OCI-LY3 (cell line): ENCODE data around the gene TMEM163.

Experiments used
- H2AFZ ChIP-seq: fragments of 200-600, 300-600 bp; shearing (Covaris generic); 2 replicates; pipeline ENCODE4 v1.6.0; 2014; ENCODE audit warnings: antibody characterized with exemption, low read depth, low read length
- H3K27ac ChIP-seq: fragments of 200-600, 300-600 bp; sonication (generic); 2 replicates; pipeline ENCODE4 v1.5.1; 2014; ENCODE audit warnings: mild to moderate bottlenecking, low read length, moderate library complexity, mixed read lengths
- H3K27me3 ChIP-seq: fragments of 200-600, 300-600 bp; sonication (generic); 2 replicates; pipeline ENCODE4 v1.6.1; 2014; ENCODE audit warnings: low read depth, low read length, mixed read lengths
- H3K36me3 ChIP-seq: fragments of 200-600, 300-600 bp; sonication (generic); replicated peaks from 2 replicates; pipeline ENCODE3; 2014; ENCODE audit warnings: low read depth, low read length, mixed read lengths
- H3K4me1 ChIP-seq: fragments of 300-600, 200-600 bp; sonication (generic); 2 replicates; pipeline ENCODE4 v1.6.1; 2014; ENCODE audit warnings: low read length, mixed read lengths
- H3K4me2 ChIP-seq: fragments of 200-600, 300-600 bp; sonication (generic); 2 replicates; pipeline ENCODE4 v1.6.1; 2014; ENCODE audit warnings: low read length, mixed read lengths
- H3K4me3 ChIP-seq: fragments of 300-600, 200-600 bp; sonication (generic); 2 replicates; pipeline ENCODE4 v1.5.1; 2014; ENCODE audit warnings: antibody characterized with exemption, mild to moderate bottlenecking, low read length, moderate library complexity
- H3K79me2 ChIP-seq: fragments of 300-600, 200-600 bp; shearing (Covaris generic); 2 replicates; pipeline ENCODE4 v1.6.1; 2014; ENCODE audit warnings: mild to moderate bottlenecking, low read length, mixed read lengths
- H3K9ac ChIP-seq: fragments of 300-600, 200-600 bp; shearing (Covaris generic); 2 replicates; pipeline ENCODE4 v1.6.0; 2014; ENCODE audit warnings: mild to moderate bottlenecking, low read length, moderate library complexity
- H3K9me3 ChIP-seq: fragments of 200-600, 300-600 bp; shearing (Covaris generic); 2 replicates; pipeline ENCODE4 v1.6.1; 2014; ENCODE audit warnings: low read length, mixed read lengths; ENCODE audit not compliant: insufficient read depth
- H4K20me1 ChIP-seq: fragments of 200-600, 300-600 bp; sonication (generic); 2 replicates; pipeline ENCODE4 v1.6.1; 2016; ENCODE audit warnings: low read length, mixed read lengths; ENCODE audit not compliant: insufficient read depth
- EZH2phosphoT487 ChIP-seq: fragments of 200-600 bp; shearing (Covaris generic); IDR thresholded peaks from 2 replicates; pipeline ENCODE4 v1.6.1; 2018; ENCODE audit warnings: antibody characterized with exemption, mixed run types, low read depth
- TF ChIP-seq, protein P1 (sequence below): fragments of 200-600, 300-600 bp; sonication (generic); IDR thresholded peaks from 2 replicates; pipeline ENCODE4 v1.5.1; 2014; ENCODE audit warnings: antibody characterized with exemption, low read length, low read depth

Gene TMEM163

GRCh38 chr2:134431838-134432434 is 286.9 kb downstream of the TMEM163 start:
- H3K27ac ChIP-seq = no peak overlapping the region
- no peaks in the 10 kb centered on the region for H3K9me3 ChIP-seq
- H4K20me1 ChIP-seq = no peaks in the 10 kb centered on the region
- no peak overlapping the region for H3K4me2 ChIP-seq
- no peaks in the 10 kb centered on the region for H3K36me3 ChIP-seq
- H3K27me3 ChIP-seq = no peaks in the 10 kb centered on the region
- H3K4me1 ChIP-seq = 0 out of 2 replicates have a peak, but pooled peaks cover 2% of the 10 kb centered on the region
- TF ChIP-seq, protein P1, sequence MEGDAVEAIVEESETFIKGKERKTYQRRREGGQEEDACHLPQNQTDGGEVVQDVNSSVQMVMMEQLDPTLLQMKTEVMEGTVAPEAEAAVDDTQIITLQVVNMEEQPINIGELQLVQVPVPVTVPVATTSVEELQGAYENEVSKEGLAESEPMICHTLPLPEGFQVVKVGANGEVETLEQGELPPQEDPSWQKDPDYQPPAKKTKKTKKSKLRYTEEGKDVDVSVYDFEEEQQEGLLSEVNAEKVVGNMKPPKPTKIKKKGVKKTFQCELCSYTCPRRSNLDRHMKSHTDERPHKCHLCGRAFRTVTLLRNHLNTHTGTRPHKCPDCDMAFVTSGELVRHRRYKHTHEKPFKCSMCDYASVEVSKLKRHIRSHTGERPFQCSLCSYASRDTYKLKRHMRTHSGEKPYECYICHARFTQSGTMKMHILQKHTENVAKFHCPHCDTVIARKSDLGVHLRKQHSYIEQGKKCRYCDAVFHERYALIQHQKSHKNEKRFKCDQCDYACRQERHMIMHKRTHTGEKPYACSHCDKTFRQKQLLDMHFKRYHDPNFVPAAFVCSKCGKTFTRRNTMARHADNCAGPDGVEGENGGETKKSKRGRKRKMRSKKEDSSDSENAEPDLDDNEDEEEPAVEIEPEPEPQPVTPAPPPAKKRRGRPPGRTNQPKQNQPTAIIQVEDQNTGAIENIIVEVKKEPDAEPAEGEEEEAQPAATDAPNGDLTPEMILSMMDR = no peak
- no peak for TF ChIP-seq EZH2phosphoT487
- H3K79me2 ChIP-seq = no peaks in the 10 kb centered on the region
- no peak overlapping the region for H2AFZ ChIP-seq
- no peak overlapping the region for H3K4me3 ChIP-seq
- H3K9ac ChIP-seq = no peak overlapping the region

DNA sequence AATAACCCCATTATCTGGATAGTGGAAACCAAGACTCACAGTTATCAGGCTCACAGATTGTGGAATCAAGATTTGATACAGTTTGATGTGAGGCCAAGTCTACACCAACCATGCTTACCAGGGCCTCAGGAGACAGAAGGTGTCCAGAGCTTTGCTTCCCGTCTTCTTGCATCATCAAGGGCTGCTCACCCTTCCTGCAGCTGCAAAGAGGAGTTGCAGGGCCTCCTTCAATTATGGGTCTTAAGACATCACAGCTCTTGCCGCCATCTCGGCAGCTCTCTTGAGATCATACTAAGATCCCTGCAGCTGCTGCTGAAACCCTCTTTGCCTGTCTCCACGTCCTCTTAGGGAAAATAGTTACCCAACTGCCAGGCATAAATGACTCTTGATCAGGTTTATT is 288.9 kb downstream of the TMEM163 start:
- H3K4me1 ChIP-seq = no peaks in the 10 kb centered on the region
- no peak overlapping the region for H3K9ac ChIP-seq
- no peak overlapping the region for H3K4me3 ChIP-seq
- TF ChIP-seq EZH2phosphoT487 = no peak
- TF ChIP-seq, protein P1 = no peak
- no peaks in the 10 kb centered on the region for H3K36me3 ChIP-seq
- H4K20me1 ChIP-seq = no peaks in the 10 kb centered on the region
- H3K9me3 ChIP-seq = no peaks in the 10 kb centered on the region
- no peaks in the 10 kb centered on the region for H3K79me2 ChIP-seq
- H2AFZ ChIP-seq = no peak overlapping the region
- no peak overlapping the region for H3K4me2 ChIP-seq
- no peaks in the 10 kb centered on the region for H3K27me3 ChIP-seq
- H3K27ac ChIP-seq = no peak overlapping the region

DNA sequence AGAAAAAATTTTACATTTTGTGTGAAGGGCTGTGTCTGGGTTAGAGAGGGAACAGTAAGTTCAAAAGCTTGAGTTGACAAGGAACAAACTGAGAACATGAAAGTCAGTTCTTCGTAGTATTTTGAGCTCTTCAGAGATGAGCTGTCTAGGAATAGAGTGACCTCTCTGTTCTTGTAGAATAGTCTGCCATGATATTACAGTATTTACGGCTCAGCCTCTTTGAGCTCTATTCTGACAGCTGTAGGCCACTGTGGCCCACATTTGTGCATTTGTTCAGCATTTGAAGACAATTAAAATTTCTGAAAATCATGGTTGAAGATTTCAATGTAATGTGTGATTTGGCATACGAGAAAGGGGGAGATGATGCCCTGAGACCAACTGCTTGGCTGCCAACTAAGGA is 292.1 kb downstream of the TMEM163 start:
- Histone ChIP-seq H3K27me3 (no peaks in the 10 kb centered on the region), H3K4me1 (no peaks in the 10 kb centered on the region), H3K36me3 (no peaks in the 10 kb centered on the region), H3K79me2 (no peaks in the 10 kb centered on the region), H3K27ac (no peak overlapping the region), H3K9ac (no peak overlapping the region), H3K4me2 (no peak overlapping the region), H3K4me3 (no peak overlapping the region), H2AFZ (no peak overlapping the region), H4K20me1 (no peaks in the 10 kb centered on the region), H3K9me3 (no peaks in the 10 kb centered on the region)
- no peak for TF ChIP-seq EZH2phosphoT487
- TF ChIP-seq, protein P1 = no peak

DNA sequence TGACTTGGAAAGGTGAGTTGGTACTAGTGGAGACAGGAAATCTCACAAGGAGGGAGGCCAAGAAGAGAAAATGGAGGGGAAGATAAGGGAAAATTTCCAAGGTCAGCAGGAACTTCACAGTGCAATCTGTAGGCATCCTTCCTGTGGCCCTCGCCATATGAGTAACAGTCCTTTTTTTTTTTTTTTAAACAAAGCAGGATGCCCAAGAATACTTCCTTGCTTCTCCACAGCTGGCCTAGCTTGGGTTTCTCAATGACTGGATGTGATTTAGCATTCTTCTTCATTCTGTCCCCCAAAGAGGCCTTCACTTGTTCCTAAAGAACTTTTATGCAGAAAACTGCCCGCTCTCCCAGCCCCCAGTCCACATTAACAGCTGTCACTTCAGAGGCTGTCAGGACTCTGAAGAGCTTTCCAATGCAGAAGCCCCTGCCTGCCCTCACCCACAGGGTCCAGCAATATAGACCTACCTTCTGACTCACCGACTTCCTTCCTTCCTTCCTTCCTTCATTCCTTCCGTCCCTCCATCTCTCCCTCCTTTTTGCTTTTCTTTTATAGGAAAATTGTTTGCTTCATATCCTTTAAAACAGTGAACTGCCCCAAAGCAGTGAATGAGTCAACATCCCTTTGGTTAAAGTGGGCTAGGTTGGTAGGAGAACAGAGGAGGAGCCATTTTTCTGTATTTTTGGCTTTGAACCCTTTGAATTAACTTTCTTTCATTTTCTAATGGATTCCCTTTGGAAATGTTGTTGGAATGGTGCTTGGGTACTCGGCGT is 292.9 kb downstream of the TMEM163 start:
- H3K4me1 ChIP-seq = no peaks in the 10 kb centered on the region
- no peaks in the 10 kb centered on the region for H4K20me1 ChIP-seq
- TF ChIP-seq, protein P1 = no peak
- no peak for TF ChIP-seq EZH2phosphoT487
- no peaks in the 10 kb centered on the region for H3K9me3 ChIP-seq
- no peak overlapping the region for H3K4me3 ChIP-seq
- H3K27me3 ChIP-seq = no peaks in the 10 kb centered on the region
- H2AFZ ChIP-seq = no peak overlapping the region
- H3K79me2 ChIP-seq = no peaks in the 10 kb centered on the region
- H3K4me2 ChIP-seq = no peak overlapping the region
- no peak overlapping the region for H3K9ac ChIP-seq
- no peak overlapping the region for H3K27ac ChIP-seq
- H3K36me3 ChIP-seq = no peaks in the 10 kb centered on the region
